ENCODE measurements around the gene AKAP13. TPM values are rescaled to one million over a fixed set of nuclear protein-coding genes. Genes with fewer than 3 reads are reported as not detected.

The AKAP13 gene
- total RNA-seq, 1 experiment from 2014 or later = 47.3 TPM

GRCh38 chr15:85639752-85640381 is 259.5 kb downstream of the AKAP13 start:
- Histone ChIP-seq H3K14ac (ENCODE audit: insufficient read depth, low read length) (no peak overlapping the region), H2BK20ac (ENCODE audit: low read depth, low read length, poor library complexity, severe bottlenecking) (no peak overlapping the region), H2BK5ac (ENCODE audit: insufficient read length, low read length) (no peak overlapping the region), H3K27me3 (ENCODE audit: insufficient read depth, low read length) (no peaks in the 10 kb centered on the region), H3K23ac (ENCODE audit: insufficient read length, low read depth, low read length) (no peak overlapping the region), H3K4me2 (ENCODE audit: insufficient read depth, insufficient read length, low read length) (no peak overlapping the region), H2BK15ac (ENCODE audit: low read depth, low read length) (no peak overlapping the region), H4K91ac (ENCODE audit: insufficient read length, low read depth, low read length) (no peak overlapping the region), H3K79me2 (ENCODE audit: insufficient read depth, low read length) (no peaks in the 10 kb centered on the region), H3K4ac (ENCODE audit: low read depth, low read length) (no peak overlapping the region), H3K18ac (ENCODE audit: insufficient read length, low read depth, low read length) (no peak overlapping the region), H3K9me3 (ENCODE audit: control insufficient read depth, low read depth, low read length) (no peaks in the 10 kb centered on the region), H2BK120ac (ENCODE audit: low read depth, low read length, poor library complexity, severe bottlenecking) (no peak overlapping the region), H3K56ac (ENCODE audit: insufficient read length, low read depth, low read length) (no peak overlapping the region), H3K27ac (ENCODE audit: insufficient read length, low read depth, low read length) (no peak overlapping the region), H3K23me2 (ENCODE audit: insufficient read length, low read depth, low read length, poor library complexity, severe bottlenecking) (no peaks in the 10 kb centered on the region), H3K4me1 (ENCODE audit: insufficient read depth, low read length) (no peaks in the 10 kb centered on the region), H2AK5ac (ENCODE audit: insufficient read length, low read length) (no peak overlapping the region), H2AFZ (ENCODE audit: low read length) (no peak overlapping the region), H4K8ac (replicated peaks; ENCODE audit: insufficient read length, low read depth, low read length) (no peak overlapping the region), H2BK12ac (ENCODE audit: insufficient read length, low read depth, low read length) (no peak overlapping the region), H4K20me1 (ENCODE audit: control insufficient read depth, insufficient read depth, insufficient read length) (no peaks in the 10 kb centered on the region), H3T11ph (ENCODE audit: low read length) (no peak overlapping the region), H4K5ac (ENCODE audit: insufficient read length, low read depth, low read length) (no peak overlapping the region), H3K9ac (ENCODE audit: extremely low read depth, insufficient read length, low read length) (no peak overlapping the region), H3K79me1 (ENCODE audit: insufficient read depth, low read depth, low read length, poor library complexity, severe bottlenecking) (no peaks in the 10 kb centered on the region)
- no peak for TF ChIP-seq CTCF (conservative IDR thresholded peaks at IDR 0.05)
- no peak for DNase-seq
- Mint-ChIP-seq H3K36me3 (ENCODE audit: insufficient read depth in 1 of 3, low read depth in 3 of 3) (peaks cover 0 to 10% (median 8%) of the 10 kb centered on the region in 3 experiments; a peak in 4 of 7 replicates), H3K9me3 (no peaks in the 10 kb centered on the region), H3K27ac (no peak overlapping the region), H3K27me3 (ENCODE audit: low read depth) (no peaks in the 10 kb centered on the region), H3K4me1 (peaks cover 2 to 3% of the 10 kb centered on the region in 2 experiments; a peak in 3 of 4 replicates), H3K4me3 (no peak overlapping the region)
- WGBS (ENCODE audit: extremely low coverage, insufficient read length, low lambda C conversion rate) = no CpG with 5 or more reads among the region's 3 CpGs
